Measurements from ENCODE around the gene ANO3. TPM values are rescaled to one million over a fixed set of nuclear protein-coding genes. Genes with fewer than 3 reads are reported as not detected.
"Not testable (repeated sequence)": the region's sequence is repeated elsewhere in the genome, so short reads cannot be mapped to it uniquely, and the experiment has no call there.

The ANO3 gene
- total and polyA plus RNA-seq, 2 of the 4 experiments (the other 2 are of a cell fraction) = 0.02 to 0.18 TPM

DNA sequence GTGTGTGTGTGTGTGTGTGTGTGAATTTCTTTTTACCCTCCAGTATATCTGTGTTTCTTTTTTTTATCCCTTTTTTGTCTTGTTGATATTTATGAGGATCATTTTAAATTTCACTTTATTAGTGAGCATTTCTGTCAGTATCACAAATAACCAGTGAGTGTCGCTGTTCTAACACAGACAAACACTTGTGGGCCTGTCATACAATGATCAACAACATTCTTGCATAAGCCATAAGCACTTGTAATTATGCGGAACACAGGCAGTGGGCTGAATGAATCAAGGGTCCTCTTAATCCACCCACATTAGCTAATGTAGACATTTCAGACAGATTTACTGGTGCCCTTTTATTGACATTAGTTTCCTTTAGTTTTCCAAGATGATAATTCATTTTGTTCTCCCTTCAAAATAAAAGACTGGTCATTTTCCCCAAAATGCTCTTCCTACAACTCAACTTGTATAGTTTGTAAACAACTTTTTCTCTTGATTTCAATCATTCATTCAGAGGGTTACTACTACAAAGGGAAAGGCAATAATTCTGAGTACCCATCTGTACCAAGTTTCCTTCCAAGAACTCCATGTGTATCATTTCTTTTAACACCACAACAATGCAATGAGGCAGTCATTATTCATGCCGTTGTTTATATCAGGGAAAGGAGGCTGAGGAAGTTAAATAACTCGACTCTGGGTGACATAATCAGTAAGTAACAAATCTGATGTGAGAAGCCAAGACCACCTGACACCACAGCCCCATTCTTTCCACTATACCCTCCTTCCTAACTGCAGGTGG, 34.5 kb upstream of the ANO3 start (continued):
- no peak for TF ChIP-seq MXI1 (IDR thresholded peaks at IDR 0.05; ENCODE audit: borderline replicate concordance, low read depth, low read length)

GRCh38 chr11:26316372-26316771, 15.6 kb upstream of the ANO3 start:
- H2BK15ac ChIP-seq (ENCODE audit: low read depth, low read length); H2AFZ ChIP-seq (replicated peaks; ENCODE audit: low read length, poor library complexity); BruUV-seq (replicated peaks); H4K91ac ChIP-seq (ENCODE audit: insufficient read depth, low read depth, low read length); H3K79me1 ChIP-seq (ENCODE audit: low read depth in 1 of 2, low read length in 2 of 2); H3K4me3 ChIP-seq (ENCODE audit: insufficient read depth, low read depth, low read length); H4K8ac ChIP-seq (ENCODE audit: low read depth in 2 of 2, low read length in 2 of 2); H3K4me1 ChIP-seq (ENCODE audit: control insufficient read depth, insufficient read depth, low read length); intact Hi-C loops (cut with micrococcal nuclease); DNase-seq; H3K18ac ChIP-seq (ENCODE audit: low read depth, low read length); H3K27ac ChIP-seq (ENCODE audit: insufficient read depth, low read length); CTCF ChIA-PET; POLR2A ChIA-PET (ENCODE audit: unreplicated experiment); H2BK20ac ChIP-seq (ENCODE audit: low read depth, low read length); H3K56ac ChIP-seq (ENCODE audit: extremely low read depth, insufficient read depth, low read length); H2BK5ac ChIP-seq (ENCODE audit: low read depth, low read length, poor library complexity, severe bottlenecking); H3K4ac ChIP-seq (ENCODE audit: low read depth, low read length); dilution Hi-C loops (cut with HindIII; ENCODE audit: low sequenced_read_pairs, unreplicated experiment); H3K27me3 ChIP-seq (ENCODE audit: control insufficient read depth, insufficient read depth, low read length); H3K9me1 ChIP-seq (ENCODE audit: insufficient read depth, low read length); H4K5ac ChIP-seq (ENCODE audit: low read depth, low read length); H2AK9ac ChIP-seq (replicated peaks; ENCODE audit: low read depth, low read length, poor library complexity); H3K36me3 ChIP-seq (ENCODE audit: control insufficient read depth, insufficient read depth, low read length); H3K9ac ChIP-seq (ENCODE audit: low read depth, low read length); ATAC-seq (ENCODE audit: low read depth); H4K20me1 ChIP-seq (ENCODE audit: insufficient read depth, low read length); H2AK5ac ChIP-seq (ENCODE audit: low read depth, low read length); H2BK120ac ChIP-seq (ENCODE audit: low read depth, low read length); H3K9me3 ChIP-seq (ENCODE audit: control insufficient read depth, insufficient read depth, low read length); H3K14ac ChIP-seq (replicated peaks; ENCODE audit: low read depth, low read length); H3K4me2 ChIP-seq (ENCODE audit: low read depth, low read length); H3K23ac ChIP-seq (ENCODE audit: low read depth, low read length): not testable (repeated sequence)
- in situ Hi-C loops (cut with MboI; ENCODE audit: low sequenced_read_pairs) = loop anchor here (10.0 kb wide), 1 partner anchor 848 kb away; no protein-coding TSS in a partner anchor
- 40% methylated on average over 1 of the region's 5 CpGs; no CpG with 5 or more reads in 1 of the 2 experiments for WGBS, 2 experiments (ENCODE audit: extremely low coverage in 2 of 2, insufficient read length in 1 of 2)
